ENCODE data around the gene MALAT1.

MALAT1 gene

DNA sequence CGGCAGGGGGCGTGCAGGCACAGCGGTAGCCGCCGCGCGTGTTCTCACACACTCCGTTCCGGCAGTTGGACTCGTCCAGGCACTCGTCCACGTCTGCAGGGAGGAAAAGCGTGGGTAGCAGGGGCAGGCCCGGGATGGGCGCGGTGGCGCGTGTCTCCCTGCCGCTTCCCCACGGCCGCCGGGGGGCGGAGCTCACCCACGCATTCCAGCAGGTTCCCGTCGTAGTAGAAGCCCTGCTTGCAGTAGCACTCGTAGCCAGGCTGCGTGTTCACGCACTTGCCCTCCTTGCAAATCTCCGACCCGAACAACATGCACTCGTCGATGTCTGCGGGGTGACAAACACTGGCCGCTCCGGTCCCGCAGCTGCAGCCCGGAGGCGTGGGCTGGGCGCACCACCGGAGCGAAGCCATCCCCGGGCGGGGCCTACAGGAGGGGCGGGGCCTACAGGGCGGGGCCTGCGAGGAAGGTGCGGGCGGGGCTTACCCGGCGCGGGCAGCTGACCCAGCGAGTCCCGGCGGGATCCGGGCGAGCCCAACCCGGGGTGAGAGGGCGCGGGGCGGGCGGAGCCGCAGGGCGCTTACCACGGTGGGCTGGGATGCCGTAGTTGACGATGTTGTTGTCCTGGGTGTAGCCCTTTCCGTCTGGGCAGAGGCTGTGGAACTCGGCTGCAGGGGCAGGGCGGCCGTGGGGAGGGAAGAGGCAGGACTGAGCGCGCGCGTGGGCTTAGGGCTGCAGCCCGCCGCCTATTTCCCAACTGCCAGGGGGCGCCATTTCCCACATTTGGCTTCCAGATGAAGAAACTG lies 41.6 kb downstream of the MALAT1 start:
- DNase-seq = peak; percentile 91

DNA sequence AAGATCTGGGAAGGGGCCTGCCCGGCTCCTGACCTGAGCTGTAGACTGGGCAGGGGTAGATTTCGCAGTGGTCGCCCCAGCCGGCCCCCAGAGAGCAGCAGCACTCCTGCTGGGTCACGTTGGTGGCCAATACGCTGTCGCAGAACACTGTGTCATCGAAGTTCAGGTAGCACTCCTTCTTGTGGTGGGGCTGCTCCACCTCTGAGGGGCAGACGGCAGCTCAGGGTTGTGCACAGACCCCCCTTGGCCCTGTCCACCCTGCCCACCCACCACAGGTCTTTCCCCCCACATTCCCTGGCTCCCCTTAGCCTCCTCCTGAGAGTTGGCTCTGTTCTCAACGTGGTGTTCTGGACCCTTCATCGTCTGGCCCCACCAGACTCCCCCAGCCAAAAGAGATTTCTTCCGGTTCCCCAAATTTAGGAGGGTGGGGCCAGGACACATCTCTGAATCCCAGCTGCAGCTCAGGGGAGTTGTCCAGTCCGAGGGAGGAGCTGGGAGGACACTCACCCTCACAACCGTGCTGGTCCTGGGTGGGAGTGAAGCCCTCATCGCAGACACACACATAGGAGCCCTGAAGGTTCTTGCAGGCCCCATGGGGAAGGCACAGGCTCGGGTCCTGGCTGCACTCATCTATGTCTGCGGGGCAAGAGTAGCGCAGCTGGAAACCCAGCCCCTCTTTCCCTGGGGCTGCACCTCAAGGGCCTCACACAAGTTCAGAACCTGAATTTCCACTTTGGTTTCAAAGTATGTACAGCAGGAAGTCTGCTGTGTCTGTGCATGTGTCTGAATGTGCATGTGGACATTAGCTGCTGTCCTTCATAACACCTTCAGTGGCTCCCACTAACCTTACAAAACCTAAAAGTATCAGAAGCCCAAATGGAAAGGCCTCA lies 42.5 kb downstream of the MALAT1 start:
- DNase-seq = no peak

DNA sequence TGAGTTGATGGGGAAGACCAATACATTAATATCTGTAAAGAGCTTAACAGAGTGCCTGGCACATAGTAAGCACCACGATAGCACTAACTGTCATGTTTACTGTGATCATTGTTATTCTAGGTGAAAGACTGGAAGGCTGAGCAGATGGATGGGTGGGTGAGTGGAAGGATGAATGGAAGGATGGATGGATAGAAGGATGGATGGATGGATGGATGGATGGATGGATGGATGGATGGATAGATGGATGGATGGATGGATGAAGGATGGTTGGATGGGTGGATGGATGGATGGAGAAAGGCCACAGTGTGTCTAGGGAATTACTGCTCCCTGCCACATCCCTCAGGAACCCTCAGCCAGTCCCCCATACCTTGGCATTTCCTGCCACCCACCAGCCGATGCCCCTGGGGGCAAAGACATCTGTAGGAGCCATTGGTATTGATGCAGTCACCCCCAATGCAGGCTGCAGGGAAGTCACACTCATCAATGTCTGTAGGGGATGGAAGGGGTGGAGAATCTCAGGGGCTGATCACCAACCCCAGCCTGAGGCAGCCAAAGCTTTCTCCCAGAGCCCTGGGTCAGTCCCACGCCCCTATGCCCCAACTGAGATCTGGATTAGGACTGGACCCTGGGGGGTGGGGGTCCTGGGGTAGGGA lies 44.0 kb downstream of the MALAT1 start:
- no peak for DNase-seq

DNA sequence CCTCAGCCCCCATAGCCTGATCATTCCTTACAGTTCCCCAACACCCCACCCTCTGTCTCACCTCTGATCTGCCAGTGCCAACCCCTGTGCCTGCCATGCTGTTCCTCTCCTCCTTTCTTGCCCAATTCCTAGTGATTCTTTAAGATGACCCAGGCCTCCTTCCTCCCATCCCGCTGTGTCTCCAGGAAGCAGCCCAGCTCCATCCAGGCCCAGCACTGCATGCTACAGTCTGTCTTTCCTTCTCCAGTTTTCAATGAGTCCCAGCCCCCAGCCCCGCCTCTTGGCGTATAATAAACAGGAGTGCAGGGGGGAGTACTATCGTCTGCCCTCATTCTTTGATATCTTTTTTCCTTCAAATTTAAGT lies 47.0 kb downstream of the MALAT1 start:
- no peak for DNase-seq

DNA sequence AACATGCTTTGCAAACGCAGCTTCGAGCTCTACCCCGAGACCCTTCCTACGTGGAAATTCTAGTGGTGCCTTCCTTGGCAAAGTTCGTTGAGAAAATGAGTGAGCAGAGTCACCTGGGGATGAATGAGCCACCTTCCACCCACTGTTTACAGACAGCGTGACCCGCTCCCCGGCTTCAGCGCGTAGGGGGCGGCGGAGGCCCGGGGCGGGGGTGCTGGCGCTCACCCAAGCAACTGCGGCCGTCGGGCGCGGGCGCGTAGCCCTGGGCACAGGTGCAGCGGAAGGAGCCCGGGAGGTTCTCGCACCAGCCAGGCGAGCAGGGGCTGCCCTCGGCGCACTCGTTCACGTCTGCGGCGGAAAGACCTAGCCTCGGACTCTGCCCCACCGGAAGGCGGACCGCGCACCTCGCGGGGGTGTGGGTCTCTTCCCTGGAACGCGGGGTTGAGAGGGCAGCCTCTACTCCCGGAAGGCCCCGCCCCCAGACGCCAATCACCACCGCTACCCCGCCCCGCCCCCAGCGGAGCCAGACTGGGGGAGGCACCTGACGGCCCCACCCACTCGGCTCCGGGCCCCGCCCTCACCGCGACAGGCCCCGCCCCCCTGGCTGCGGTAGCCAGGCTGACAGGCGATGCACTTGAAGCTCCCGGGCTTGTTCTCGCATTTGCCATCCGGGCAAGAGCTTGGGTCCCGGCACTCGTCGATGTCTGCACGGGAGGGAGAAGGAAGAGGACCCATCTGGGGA lies 47.5 kb downstream of the MALAT1 start:
- no peak for DNase-seq

DNA sequence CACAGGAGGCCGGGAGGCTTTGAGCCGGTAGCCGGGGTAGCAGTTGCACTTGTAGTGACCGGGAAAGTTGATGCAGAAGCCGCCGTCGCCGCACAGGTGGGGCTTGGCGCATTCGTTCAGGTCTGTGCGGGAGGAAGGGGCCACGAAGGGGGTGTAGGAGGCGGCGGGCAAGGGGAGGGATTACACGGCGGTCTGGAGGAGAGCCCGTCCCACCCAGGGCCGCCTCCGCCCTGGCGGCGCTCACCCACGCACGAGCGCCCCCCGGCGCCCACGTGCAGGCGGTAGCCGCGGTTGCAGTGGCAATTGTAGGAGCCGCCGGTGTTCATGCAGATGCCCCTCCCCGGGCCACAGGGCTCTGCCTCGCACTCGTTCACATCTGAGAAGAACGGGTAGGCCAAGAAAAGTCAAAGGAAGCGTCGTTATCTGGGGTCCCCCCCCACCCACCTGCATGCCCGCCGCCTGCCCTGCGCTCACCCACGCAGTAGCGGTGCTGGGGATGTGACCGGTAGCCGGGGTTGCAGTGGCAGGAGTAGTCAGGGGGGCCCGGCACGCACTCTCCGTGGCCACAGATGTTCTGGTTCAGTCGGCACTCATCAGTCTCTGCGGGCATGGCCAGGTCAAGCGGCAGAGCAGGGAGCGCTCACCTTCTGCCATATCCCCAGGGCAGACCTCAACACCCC lies 48.7 kb downstream of the MALAT1 start:
- DNase-seq = no peak

DNA sequence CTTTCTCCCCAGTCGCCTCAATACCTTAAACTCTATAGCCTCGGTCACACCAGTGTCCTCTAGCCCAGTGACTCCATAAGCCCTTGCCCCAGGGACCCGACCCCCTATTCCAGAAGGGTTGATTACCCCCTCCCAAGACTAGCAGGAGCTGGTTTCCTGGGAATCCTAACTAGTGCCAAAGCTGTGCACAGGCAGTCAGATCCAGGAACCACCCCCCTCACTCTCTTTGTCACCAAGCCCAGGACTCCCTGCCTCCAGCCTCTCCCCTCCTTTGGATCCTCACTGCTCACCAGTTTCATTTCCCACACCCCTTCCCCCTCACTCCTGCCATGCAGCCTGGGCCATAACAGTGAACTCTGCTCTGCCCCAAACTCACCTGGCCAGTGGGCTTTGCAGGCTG lies 49.5 kb downstream of the MALAT1 start:
- no peak for DNase-seq

DNA sequence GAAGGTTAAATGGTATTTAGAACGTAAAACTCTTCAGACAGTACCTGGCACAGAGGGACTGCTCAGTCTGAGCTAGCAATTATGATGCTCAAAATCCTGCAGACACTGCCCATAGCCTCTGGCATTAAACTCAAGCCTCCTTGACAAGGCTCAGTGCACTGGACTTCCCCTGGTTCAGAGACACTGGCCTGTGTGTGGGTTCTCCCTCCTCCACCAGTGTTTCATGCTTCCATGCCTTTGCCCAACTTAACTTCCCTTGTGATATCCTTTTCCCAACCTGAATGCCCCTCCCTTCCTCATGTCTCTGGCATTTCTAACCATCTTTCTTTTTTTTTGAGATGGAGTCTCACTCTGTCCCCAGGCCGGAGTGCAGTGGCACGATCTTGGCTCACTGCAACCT lies 50.3 kb downstream of the MALAT1 start:
- no peak for DNase-seq

DNA sequence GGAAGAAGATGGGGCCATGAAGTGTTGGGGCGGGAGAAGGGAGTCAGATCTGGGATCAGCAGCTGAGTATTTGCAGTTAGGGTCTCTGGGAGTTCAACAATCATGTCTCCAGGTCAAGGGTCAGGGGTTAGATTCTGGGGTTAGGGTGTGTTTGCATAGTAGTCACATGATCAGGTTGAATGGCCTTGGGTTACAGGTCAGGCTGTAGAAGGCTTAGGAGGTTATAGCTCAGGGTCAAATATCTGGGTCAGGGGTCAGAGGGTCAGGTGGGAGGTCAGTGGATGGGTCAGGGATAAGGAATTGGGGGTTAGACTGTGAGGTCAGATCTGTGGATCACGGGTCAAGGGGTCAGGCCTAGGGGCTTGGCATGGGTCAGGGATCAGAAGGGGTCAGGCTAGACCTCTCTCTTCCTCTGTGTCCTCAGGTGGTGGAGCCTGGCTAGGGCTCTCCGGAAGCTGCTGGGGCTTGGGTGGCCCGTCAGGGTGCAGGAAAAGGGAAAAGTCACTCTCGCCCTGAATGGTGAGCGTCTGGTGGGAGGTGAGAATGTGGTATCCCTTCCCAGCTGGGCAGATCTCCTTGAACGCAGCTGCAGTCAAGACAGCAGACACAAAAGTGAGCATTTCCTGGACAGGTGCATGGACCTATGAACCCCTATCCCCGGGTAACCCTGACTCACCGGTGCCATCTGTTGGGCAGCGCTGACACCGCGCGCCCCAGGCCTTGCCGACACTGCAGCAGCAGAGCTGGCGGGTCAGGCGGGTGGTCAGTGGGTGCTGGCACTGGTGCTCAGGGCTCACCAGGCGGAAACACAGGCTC lies 52.9 kb downstream of the MALAT1 start:
- no peak for DNase-seq

DNA sequence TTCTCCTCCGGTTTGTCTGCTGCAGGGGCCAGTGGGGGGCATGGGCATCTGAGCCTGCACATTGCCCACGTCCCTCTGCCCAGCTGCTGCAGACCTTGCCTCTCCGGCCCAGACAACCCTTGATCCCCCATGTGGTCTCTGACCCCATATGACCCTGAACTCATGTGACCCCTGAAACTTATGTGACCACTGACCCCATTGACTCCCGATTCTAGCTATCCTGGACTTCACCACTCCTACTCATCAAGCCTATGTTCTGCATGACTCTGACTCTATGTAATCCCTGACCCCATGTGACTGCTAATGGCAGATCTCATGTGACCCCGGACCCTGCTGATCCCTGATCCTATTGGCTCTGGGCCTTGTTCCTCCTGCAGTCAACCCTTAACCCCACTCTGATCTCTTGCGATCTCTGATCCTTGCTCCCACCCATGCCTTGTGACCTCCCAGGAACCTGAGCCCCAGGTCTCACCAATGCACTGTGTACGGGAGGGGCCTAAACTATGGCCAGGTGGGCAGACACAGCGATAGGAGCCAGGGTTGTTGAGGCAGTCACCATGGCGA lies 53.6 kb downstream of the MALAT1 start:
- no peak for DNase-seq

DNA sequence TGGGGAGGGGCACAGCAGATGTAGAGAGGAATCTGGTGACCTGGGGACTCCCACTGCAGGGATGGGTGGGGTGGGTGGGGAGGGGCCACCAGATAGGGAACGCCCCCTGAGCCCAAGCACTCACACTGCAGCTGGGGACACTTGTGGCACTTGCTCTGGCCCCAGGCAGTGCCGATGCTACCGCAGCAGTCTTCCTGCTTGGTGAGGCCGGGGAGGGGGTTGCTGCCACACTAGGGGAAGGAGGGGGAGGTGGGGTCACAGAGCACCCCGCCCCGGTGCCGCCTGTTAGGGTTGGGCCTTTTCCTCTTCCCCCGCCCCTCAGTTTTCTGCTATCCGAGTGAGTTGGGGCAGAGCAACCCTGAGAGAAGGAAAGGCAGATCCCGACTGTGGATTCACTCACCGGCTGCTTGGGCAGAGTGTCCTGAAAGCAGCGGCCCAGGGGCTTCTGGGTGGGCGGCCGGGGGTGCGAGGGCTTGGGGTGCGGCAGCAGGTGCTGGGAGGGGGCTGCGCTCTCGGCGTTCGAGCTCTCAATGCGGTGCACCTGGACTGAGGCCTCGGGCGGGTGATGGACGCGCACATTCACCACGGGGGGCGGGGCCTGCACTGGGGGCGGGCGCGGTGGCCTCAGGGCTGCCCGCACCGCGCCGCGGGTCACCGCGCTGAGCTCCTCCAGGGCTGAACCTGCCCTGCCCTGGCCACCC lies 54.6 kb downstream of the MALAT1 start:
- no peak for DNase-seq

DNA sequence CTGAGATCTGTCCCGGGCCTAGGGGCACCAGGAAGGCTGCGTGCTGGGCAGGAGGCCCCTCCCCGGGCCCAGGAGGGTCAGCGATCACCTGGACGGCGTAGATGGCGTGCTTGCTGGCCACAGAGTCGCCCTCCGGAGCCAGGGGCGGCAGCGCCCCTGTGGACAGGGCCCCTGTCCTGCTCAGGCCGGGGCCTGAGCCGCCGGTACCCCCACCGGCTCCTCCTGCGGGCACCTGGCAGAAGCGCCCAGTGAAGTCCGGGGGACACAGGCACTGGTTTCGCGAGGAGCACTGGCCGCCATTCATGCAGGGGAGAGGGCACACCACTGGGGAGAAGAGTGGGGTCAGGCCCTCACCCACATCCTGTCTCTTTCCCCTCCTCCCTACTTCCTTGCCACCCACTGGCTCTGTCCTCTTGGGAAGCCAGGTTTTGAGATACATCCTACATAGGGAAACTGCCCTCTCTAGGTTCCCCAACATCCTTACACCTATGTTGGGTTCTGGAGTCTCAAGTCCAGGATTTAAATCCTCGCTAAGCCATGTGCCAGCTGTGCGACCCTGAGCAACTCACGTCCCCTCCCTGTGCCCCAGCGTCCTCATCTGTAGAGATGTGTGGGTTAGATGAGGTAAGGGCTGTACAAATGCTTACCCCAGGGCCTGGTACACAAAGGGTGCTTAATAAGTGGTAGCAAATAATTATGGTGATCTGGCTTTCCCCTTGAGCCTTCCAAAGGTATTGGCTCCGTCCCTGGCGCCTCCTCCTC lies 55.4 kb downstream of the MALAT1 start:
- no peak for DNase-seq

DNA sequence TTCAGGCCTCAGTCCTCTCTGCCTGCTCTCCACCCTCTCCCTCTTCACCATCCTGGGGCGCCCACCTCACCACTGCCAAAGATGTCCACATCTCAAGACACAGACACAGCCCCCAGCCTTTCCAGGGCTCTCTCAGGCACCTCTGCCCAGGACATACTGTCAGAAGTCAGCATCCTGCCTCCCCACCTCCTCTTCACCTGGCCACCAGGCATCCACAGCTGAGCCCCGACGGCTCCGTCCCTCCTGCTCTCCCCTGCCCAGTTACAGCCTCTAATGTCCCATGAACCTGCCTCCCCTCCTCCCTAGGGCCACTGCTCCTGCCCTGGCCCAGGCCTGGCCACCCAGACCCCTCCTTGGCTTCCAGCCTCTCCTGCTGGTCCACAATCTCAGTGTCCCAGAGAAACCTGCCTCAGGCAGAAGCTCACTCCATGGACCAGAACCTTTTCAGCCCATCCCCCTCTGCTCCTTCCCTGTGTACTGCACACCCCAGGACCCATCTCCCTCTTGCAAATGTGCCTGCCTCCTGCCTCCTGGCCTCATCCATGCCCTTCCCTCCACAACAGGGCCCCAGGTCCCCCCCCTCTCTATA lies 56.1 kb downstream of the MALAT1 start:
- DNase-seq = no peak

DNA sequence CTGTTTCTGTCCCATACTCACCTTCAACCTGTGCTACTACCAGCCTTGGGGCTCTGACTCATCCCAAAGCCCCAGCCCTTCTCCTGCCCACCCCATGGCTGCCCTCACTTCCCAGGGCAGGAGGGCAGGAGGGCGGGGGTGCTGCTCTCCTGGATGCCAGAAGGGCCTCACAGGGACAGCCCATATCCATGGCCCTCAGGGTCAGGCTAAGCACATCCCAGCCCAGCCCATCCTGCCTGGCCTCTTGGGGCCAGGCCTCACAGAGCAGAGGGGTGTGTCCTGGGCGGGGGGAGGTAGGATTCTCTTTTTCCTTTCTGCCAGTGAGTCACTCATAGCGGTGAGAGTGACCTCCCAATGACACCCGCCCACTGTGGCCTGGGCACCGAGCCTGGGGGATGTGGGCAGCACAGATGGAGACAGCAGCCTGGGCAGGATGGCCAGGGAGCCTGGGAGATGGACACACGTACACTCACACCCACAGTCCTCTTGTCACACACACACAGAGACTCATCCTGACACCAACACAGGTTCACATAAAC lies 56.9 kb downstream of the MALAT1 start:
- peak; percentile 85 for DNase-seq

Measured in T1000 (cell line).